GM18907 (cell line): ENCODE data around the gene RCE1.
A peak's percentile ranks its signal among the peaks of the same experiment; 100 is the strongest.

Experiments
- ATAC-seq: cut with Tn5 transposase; IDR thresholded peaks from one replicate; pipeline ENCODE4 v1.9.1; 2021; ENCODE audit warnings: mild to moderate bottlenecking, moderate library complexity; ENCODE audit not compliant: unreplicated experiment

Gene RCE1

GRCh38 chr11:66868082-66868725 lies 25.0 kb downstream of the RCE1 start:
- ATAC-seq = no peak

- ATAC-seq = peak; percentile 74
Observed at GRCh38 chr11:66868726-66869566, 25.7 kb downstream of the RCE1 start.

GRCh38 chr11:66869567-66869870 lies 26.3 kb downstream of the RCE1 start:
- no peak for ATAC-seq

GRCh38 chr11:66870131-66870530 lies 26.9 kb downstream of the RCE1 start:
- ATAC-seq = no peak

GRCh38 chr11:66870616-66871520 lies 27.6 kb downstream of the RCE1 start:
- ATAC-seq = no peak

- ATAC-seq = no peak
Observed at GRCh38 chr11:66871521-66871901, 28.3 kb downstream of the RCE1 start.

- no peak for ATAC-seq
Observed at GRCh38 chr11:66874232-66874631, 31.0 kb downstream of the RCE1 start.

- ATAC-seq = no peak
Observed at GRCh38 chr11:66875378-66875777, 32.1 kb downstream of the RCE1 start.

- ATAC-seq = no peak
Observed at GRCh38 chr11:66877588-66878385, 34.5 kb downstream of the RCE1 start.

- no peak for ATAC-seq
Observed at GRCh38 chr11:66878474-66878873, 35.2 kb downstream of the RCE1 start.

GRCh38 chr11:66879000-66879399 lies 35.8 kb downstream of the RCE1 start:
- ATAC-seq = no peak

- ATAC-seq = no peak
Observed at GRCh38 chr11:66879583-66879982, 36.3 kb downstream of the RCE1 start.

- no peak for ATAC-seq
Observed at GRCh38 chr11:66879999-66880398, 36.8 kb downstream of the RCE1 start.

GRCh38 chr11:66880496-66881450 lies 37.5 kb downstream of the RCE1 start:
- ATAC-seq = no peak

- no peak for ATAC-seq
Observed at GRCh38 chr11:66881451-66881835, 38.2 kb downstream of the RCE1 start.

- no peak for ATAC-seq
Observed at GRCh38 chr11:66881927-66882452, 38.7 kb downstream of the RCE1 start.

GRCh38 chr11:66882561-66883015 lies 39.3 kb downstream of the RCE1 start:
- ATAC-seq = no peak

GRCh38 chr11:66883016-66883965 lies 40.0 kb downstream of the RCE1 start:
- ATAC-seq = no peak
